Measurements from ENCODE around the gene ALOX15.
"Not testable (repeated sequence)": the region's sequence is repeated elsewhere in the genome, so short reads cannot be mapped to it uniquely, and the experiment has no call there.

- TF ChIP-seq FOXJ3 (CRISPR knock-in tag; IDR thresholded peaks at IDR 0.05); JUNB (CRISPR knock-in tag; conservative IDR thresholded peaks at IDR 0.05); CTCF (IDR thresholded peaks at IDR 0.05 in 2 of 3, conservative IDR thresholded peaks at IDR 0.05 in 1 of 3; ENCODE audit: insufficient read depth in 2 of 3, low read depth in 1 of 3, low read length in 3 of 3); ZNF354B (CRISPR knock-in tag; IDR thresholded peaks at IDR 0.05); DEAF1 (CRISPR knock-in tag; IDR thresholded peaks at IDR 0.05); ZHX1 (conservative IDR thresholded peaks at IDR 0.05; ENCODE audit: low read length); TCF7L2 (IDR thresholded peaks at IDR 0.05; ENCODE audit: low read depth, low read length); SOX6 (IDR thresholded peaks at IDR 0.05); CEBPB (tag; IDR thresholded peaks at IDR 0.05); BHLHE40 (IDR thresholded peaks at IDR 0.05; ENCODE audit: low read length): not testable (repeated sequence)
- TF ChIP-seq, protein P1, sequence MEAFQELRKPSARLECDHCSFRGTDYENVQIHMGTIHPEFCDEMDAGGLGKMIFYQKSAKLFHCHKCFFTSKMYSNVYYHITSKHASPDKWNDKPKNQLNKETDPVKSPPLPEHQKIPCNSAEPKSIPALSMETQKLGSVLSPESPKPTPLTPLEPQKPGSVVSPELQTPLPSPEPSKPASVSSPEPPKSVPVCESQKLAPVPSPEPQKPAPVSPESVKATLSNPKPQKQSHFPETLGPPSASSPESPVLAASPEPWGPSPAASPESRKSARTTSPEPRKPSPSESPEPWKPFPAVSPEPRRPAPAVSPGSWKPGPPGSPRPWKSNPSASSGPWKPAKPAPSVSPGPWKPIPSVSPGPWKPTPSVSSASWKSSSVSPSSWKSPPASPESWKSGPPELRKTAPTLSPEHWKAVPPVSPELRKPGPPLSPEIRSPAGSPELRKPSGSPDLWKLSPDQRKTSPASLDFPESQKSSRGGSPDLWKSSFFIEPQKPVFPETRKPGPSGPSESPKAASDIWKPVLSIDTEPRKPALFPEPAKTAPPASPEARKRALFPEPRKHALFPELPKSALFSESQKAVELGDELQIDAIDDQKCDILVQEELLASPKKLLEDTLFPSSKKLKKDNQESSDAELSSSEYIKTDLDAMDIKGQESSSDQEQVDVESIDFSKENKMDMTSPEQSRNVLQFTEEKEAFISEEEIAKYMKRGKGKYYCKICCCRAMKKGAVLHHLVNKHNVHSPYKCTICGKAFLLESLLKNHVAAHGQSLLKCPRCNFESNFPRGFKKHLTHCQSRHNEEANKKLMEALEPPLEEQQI (IDR thresholded peaks at IDR 0.05) = not testable (repeated sequence)
- TF ChIP-seq, protein P2, sequence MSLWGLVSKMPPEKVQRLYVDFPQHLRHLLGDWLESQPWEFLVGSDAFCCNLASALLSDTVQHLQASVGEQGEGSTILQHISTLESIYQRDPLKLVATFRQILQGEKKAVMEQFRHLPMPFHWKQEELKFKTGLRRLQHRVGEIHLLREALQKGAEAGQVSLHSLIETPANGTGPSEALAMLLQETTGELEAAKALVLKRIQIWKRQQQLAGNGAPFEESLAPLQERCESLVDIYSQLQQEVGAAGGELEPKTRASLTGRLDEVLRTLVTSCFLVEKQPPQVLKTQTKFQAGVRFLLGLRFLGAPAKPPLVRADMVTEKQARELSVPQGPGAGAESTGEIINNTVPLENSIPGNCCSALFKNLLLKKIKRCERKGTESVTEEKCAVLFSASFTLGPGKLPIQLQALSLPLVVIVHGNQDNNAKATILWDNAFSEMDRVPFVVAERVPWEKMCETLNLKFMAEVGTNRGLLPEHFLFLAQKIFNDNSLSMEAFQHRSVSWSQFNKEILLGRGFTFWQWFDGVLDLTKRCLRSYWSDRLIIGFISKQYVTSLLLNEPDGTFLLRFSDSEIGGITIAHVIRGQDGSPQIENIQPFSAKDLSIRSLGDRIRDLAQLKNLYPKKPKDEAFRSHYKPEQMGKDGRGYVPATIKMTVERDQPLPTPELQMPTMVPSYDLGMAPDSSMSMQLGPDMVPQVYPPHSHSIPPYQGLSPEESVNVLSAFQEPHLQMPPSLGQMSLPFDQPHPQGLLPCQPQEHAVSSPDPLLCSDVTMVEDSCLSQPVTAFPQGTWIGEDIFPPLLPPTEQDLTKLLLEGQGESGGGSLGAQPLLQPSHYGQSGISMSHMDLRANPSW (CRISPR knock-in tag; IDR thresholded peaks at IDR 0.05) = not testable (repeated sequence)
Observed at GRCh38 chr17:4683739-4684138, 42.3 kb upstream of the ALOX15 start.

Measured in K562 (cell line).